ENCODE measurements around the gene ADCYAP1R1. TPM values are rescaled to one million over a fixed set of nuclear protein-coding genes. Genes with fewer than 3 reads are reported as not detected.

Gene ADCYAP1R1
- total RNA-seq, 1 donor, result not detected

DNA sequence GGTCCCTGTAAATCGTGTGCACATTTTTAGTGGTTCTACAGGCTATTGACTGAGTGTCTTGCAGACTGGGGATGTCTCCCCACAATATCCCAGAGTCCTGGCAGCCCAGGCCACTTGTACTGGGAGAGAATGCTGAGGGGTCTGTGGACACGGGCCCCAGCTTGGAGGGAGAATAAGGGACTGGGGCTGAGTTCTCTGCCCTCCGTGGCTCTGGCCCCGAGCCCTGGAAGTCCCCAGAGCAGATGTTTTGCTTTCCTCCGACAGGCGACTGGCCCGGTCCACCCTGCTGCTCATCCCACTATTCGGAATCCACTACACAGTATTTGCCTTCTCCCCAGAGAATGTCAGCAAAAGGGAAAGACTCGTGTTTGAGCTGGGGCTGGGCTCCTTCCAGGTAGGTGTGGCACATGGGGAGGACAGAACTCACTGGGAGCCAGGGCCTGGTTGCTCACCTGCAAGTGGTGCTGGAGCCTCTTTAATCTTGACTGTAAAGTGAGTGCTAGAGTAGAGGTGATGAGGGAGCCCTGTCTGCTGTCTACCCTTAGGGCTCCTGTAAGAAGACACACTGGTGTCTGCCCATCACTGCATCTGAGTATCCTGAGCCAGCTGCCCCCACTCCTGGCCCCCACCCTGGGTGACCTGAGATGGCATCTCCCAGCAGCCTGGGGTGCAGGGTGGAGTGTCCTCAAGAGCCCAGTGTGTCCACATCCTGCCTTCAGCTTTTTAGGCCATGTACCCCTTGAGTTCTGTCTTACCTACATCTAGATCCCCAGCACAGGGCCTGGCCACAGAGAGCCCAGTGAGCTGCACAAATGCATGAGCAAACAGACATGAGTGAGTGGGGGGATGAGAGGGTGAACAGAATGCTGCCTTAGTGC is 51.1 kb downstream of the ADCYAP1R1 start:
- DNase-seq (ENCODE audit: low read depth in 2 of 3, low spot score in 2 of 3), result no peak

DNA sequence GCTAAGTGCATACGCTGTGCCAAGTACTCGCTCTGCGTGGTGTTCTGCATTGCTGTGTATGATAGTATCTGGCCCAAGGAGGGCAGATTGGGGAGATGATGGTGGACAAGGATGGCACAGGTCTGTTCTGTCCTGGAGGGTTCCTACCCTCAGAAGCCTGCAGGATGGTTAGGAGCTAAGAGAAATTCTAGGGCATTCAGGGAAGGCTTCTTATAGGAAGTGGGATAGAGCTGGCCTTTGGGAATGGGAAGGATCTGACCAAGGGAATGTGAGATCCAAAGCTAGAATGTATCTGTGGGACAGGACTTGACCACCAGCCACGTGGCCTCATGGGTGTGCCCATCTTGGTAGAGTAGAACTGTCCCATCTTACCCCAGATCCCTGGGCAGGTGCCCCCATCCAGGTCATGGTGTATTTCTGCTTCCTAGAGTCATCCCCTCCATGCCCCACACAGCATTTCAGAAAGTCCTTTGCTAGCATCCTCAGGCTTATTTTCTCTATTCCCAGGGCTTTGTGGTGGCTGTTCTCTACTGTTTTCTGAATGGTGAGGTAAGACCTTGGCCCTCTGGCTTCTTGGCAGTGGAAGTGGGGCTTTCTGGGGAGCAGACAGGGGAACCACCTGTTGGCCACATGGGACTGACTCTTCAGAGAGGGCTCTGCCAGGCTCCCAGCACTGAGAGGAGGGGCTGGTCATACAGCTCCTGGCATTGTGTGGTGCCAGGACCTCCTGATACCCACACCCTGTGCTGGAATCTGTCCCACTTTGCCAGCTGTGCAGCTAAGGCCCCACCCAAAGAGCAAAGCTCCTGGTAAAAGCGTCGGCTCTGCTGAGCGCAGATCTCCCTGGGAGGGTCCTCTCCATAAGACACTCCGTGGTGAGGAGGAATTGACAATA is 52.5 kb downstream of the ADCYAP1R1 start:
- DNase-seq (ENCODE audit: low read depth in 2 of 3, low spot score in 2 of 3), result no peak

DNA sequence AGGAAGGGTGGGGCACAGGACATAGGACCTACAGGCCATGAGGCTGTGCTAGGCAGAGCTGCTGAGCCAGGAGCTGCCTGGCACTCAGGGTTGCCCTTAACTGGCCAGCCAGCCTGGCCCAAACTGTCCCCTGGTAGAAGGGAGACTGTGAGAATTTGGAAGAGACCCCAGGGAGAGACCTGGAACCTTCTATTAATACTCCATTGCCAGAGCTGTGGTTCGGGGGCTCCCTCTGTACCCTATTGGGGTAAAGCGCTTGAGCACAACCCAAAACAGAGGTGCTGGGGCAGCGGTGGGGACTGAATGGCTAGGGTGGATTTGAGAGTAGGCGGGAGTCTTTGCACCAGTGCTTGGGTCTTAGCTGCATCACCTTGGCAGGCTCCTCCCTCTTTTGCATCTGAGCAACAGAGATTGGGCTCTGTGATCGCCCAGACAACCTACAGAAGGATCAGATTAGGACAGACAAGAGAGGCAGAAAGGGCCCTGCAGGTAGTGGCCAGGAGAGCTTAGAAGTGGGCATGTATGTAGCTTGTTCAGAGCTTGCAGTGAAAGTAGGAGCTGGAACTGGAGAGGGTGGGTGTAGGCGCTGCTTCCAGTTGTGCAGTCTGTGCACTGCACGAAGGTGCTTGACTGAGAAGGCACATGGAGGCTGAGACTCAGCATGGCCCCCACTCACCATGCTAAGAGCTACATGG is 53.3 kb downstream of the ADCYAP1R1 start:
- DNase-seq (ENCODE audit: low read depth in 2 of 3, low spot score in 2 of 3), result no peak

DNA sequence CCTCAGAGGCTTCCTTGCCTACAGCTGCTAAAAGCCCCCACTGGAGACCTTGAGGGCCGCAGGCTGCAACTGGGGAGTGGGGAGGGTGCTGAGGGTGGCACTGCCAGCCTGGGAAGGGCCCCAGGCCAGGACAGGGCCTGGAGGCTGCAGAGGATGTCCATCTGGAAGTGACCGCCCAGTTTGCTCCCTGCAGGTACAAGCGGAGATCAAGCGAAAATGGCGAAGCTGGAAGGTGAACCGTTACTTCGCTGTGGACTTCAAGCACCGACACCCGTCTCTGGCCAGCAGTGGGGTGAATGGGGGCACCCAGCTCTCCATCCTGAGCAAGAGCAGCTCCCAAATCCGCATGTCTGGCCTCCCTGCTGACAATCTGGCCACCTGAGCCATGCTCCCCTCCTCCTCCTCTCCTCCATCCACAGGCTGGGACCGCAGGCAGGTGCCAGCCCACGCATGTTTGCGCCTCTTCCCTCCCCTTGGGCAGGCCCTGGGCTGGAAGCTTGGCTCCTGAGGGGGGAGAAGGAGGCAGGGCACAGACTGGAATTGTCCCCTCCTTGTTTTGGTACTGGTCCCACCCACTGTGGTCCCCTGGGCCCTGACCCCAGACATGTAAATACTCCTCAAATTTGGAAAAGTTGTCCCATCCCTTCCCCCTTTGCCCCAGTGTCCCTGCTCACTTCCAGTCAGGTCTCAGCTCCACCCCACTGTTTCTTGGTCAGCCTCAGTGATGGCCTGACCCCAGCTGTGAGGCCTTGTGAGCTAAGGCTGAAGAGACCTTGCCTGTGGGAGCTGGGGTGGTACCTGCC is 54.4 kb downstream of the ADCYAP1R1 start:
- no peak for DNase-seq (ENCODE audit: low read depth in 2 of 3, low spot score in 2 of 3)

DNA sequence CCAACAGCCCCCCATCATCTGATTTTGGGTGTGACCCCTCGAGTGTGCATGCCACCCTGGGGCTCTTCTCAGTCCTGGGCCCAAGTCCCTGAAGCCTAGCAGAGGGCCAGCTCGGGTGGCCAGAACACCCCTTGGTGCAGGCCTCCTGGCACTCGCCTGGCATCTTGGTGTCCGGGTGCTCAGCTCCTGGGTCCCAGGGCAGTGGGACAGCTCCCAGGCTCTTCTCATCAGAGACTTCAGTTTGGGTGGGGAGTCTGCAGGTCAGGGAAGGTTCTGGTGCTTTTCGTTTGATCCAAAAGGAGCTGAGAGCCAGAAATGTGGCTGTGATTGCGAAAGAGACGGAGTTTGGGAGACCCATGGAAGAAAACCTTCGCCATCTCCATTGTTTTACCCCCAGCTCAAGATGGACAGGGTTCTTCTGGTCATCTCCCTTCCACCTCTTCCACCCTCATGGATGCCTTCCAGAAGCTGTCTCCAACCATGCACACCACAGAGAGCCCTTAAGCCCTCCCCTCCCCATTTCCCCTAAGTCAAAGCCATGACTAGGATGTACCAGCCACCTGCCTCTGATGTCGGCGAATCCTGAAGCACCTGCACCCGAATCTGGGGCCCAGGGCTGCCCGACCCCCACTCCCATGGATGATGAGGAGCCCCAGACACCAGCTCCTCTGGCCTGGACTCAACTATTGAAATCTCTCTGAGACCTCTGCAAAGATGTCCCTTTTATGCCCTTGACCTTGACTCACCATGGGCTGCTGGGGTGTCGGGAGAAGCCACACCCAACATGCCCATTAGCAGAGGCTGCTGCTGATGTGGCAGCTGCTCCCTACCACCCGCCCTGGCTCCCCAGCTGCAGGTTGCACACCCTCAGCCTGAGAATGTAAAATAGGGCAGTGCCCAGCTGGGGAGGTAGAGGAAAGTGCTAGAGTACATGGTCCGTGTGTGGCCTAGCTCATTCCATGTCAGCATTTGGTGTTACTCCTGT is 55.3 kb downstream of the ADCYAP1R1 start:
- DNase-seq (ENCODE audit: low read depth in 2 of 3, low spot score in 2 of 3), result no peak

DNA sequence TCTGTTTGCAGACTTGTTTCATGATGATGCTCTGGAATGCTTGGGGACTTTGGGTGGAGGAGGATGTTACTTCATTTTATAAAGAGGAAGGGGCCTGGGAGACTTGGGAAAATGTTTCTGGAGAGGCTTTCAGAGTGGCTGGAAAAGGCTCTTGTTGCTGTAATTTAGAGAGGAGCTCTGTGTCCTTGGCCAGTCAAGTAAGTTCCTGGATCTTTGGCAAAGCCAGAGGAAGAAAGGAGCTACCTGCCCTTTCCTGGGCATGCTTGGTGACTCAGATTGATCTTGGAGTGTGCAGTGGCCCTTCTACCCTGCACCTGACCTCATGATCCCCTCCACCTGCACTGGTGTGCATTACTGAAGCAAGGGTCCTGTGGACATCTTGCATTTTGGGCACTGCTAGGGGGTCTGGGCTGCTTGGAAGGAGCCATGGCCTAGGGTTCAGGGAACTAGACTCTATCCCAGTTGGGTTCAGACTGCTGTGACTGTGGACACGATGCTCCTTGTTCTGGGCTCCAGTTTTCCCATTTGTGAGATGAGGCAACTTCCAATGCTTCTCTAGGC is 56.1 kb downstream of the ADCYAP1R1 start:
- no peak for DNase-seq (ENCODE audit: low read depth in 2 of 3, low spot score in 2 of 3)

DNA sequence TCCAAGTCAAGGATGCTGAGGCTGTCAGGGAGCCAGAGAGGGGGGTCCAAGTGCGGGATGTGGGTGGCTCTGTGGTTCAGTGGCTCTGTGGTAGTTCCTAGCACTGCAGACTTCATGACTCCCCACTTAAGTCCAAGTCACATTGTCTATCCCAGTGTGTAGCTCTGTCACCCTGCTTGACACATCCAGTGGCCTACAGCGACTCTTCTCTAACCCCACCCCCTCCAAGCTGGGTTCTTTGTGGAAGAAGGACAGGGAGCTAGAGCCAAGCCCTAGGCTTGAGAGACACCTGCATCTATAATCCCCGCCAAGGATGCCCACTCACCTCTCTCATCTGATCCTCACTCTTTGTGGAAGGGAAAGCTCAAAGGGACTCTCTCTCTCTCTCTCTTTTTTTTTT is 57.6 kb downstream of the ADCYAP1R1 start:
- no peak for DNase-seq (ENCODE audit: low read depth in 2 of 3, low spot score in 2 of 3)

DNA sequence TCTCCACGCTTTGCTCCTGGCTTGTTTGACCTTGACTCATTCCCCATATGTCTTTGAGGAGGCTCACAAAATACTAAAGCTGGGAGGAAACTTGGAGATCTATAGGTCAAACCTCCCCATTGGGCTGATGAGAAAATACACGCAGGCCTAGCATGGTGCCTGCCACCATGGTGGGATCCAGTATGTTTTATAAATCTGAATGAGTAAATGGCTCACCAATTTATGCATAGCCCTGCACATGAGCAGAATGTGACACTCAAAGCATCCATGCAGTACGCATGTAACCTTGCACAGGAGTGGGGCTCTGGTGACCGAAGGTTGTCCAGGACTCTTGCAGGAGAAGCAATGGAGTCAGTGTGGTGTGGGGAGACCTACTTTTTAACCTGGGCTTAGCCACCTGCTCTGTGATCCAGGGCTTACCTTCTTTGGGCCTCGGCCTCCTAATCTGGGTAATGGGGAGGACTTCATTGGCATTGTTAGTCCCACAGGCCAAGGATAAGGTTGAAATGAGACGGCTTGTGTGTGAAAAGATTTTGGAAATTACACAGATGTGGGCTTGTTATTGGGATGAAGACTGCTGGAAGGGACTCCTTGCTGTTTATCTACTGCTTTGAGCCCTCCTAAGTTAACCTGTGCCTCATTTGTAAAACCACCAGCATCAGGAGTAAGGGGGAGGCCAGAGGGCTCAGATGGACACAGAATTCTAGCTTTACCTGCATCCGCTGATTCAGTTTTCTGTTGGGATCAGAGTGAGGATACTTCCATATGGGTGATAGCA is 58.4 kb downstream of the ADCYAP1R1 start:
- DNase-seq (ENCODE audit: low read depth in 2 of 3, low spot score in 2 of 3), result no peak

DNA sequence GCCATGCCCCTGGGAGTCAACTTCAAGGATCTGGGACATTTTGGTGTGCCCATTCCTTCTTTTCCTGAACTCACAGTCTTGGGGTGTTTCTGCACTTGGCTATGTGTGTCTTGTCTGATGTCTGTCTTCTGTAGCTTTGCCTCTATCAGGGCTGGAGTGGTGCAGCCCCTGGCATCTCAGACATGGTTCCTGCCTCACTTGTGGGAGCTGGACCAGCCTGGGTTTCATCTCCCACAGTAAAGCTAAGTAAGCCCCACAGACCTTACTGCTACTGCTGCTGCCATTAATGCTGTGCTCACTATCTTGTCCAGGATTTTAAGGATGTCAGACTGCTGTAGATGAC is 59.0 kb downstream of the ADCYAP1R1 start:
- DNase-seq (ENCODE audit: low read depth in 2 of 3, low spot score in 2 of 3), result no peak

DNA sequence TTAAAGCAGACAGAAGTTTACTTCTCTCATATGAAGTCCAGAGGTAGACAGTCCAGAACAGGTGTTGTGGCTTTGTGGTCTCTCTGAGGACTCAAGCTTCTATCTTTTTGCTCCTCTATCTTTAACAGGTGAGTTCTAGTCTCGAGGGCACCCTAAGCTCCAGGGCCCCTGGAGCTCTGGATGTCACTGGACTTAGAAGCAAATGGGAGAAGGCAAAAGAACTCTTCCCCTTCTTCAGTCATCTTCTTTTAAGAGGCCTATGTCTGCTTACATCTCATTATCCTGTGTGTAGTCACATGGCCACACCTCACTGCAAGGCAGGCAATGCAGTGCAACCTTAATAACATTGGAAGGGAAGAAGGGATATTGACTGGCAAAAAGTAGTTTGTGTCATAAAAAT is 61.6 kb downstream of the ADCYAP1R1 start:
- DNase-seq (ENCODE audit: low read depth in 2 of 3, low spot score in 2 of 3), result no peak

DNA sequence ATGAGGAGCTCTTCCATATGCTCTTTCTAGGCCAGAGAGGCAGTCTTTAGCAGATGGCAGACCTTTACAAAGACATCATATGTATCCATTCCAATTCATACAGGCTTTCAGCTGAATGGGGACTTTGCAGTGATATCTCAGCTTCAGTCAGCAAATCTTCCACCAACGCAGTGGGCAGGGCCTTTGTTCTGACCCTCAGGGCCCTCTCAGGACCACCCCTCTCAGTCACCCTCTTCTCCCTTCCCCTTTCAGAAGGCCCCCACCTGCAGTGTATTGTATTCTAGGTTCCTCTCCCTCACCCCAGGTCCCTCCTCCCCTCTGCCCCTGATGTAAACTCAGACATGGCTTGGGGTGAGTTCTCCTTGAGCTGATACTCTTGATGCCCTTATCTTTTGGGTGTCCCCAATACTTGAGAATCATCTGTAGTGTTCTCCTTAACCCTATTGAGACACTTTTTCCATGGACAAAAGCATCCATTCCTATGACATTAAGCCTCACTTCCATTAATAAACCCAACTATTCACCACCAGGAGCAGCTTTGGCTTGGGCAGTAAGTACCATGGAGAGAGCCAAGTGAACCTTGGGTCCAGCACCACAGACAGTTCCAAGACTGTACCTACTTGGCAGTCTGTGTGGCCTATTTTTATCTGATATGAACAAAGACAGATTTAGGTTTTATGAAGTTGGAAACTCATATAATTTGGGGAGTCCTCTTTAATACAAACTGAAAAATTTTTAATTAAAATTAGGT is 62.7 kb downstream of the ADCYAP1R1 start:
- DNase-seq (ENCODE audit: low read depth in 2 of 3, low spot score in 2 of 3), result peak in 2 of 3 donors; percentile 15 to 58

DNA sequence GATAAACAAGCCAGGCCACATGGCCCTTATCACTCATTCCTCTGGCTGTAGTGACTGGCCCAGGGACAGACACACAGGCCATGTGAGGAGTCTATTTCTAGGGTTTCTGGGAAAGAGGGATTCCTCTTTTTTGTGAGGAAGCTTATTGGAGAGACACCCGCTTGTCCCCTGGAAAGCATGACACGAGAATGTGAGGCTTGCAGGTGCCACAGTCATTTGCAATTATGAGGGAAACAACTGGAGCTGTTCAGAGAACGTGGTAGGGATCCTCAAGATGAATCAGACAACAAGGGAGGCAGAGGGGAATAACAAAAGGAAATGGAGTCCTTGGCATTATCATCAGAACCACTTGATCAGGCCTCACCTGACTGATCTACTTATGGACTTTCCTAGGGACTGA is 64.5 kb downstream of the ADCYAP1R1 start:
- no peak for DNase-seq (ENCODE audit: low read depth in 2 of 3, low spot score in 2 of 3)

DNA sequence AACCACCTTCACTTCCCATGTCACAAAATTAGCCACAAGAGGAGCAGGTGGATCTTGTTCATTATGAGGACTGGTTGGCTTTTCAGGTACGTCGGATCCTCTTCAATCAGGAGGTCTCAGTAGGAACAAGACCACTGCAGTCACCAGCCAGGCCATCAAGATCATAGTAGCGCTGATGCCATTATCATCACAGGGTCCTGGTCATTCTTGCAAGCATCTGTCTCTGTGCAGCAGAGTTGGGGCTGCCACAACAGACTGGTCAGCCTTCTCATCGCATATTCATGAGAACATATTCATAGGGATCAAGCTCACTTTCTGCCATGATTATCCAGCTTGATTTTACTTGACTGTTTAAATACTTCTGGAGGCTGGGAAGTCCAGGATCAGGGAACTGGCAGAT is 67.1 kb downstream of the ADCYAP1R1 start:
- DNase-seq (ENCODE audit: low read depth in 2 of 3, low spot score in 2 of 3), result no peak

DNA sequence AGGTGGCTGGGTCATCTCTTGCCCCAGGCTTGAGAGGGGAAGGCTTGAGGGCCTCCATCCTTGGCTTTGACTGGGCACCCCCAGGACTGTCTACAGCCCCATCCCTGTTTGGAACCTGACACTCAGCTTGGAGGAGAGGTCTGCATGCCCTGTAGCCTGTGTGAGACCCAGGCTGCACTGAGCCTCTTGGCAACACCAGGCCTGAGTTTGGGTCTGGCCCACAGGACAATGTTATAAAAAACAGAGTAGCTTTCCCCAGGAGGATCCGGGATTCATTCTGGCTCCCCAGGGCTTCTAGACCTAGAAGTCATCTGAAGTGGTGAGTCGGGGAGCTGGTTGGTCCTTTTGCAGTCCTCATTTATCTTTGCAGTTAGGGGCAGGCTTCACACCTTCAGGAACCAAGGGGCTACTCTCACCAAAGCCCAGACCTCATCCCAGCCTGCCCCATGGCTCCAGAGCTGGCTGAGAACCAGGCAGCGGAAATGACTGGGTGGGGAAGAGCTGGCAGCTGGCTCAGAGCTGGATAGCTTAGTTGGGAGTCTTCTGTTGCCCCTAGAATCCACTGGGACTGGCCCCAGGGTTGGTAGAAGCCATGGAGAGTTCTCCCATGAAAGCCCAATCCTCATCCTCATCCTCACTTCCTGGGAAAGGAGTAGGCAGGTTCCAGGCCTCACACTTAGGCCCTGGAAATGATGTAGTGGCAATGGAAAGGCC is 68.8 kb downstream of the ADCYAP1R1 start:
- no peak for DNase-seq (ENCODE audit: low read depth in 2 of 3, low spot score in 2 of 3)

DNA sequence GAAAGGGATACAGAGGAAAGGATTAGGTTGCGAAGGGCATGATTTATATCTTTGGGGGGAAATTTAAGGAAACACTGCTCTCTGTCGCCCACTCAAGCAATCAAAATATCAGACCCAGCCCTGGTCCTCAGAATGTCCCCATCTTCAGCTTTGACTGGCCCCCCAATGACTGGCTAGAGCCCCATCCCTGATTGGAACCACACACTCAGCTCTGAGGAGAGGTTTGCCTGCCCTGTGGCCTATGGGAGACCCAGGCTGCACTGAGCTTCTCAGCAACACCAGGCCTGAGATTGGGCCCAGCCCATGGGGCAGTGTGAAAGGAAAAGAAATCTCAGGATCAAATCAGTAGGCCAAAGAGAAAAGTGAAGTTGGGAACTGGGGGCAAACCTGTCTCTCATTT is 69.5 kb downstream of the ADCYAP1R1 start:
- no peak for DNase-seq (ENCODE audit: low read depth in 2 of 3, low spot score in 2 of 3)

DNA sequence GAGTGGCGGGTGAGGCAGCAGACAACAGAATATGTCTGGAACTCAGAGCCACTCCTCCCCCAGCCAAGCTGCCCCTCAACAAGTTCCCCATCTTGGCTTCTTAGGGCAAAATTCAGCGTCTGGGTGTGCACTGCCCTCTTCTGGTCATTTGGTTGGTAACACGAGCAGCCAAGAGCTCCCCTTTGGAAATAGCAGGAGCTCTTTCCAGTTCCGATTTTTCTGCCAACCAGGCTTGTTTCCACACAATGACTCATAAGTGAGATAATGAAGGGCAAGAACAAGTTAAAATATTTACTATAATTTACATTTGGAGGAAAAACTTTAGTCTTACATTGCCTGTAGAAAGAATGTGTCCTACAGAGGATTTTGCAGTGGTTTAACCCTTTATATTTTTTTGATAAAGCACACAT is 70.5 kb downstream of the ADCYAP1R1 start:
- peak in 2 of 3 donors; percentile 66 to 85 for DNase-seq (ENCODE audit: low read depth in 2 of 3, low spot score in 2 of 3)

DNA sequence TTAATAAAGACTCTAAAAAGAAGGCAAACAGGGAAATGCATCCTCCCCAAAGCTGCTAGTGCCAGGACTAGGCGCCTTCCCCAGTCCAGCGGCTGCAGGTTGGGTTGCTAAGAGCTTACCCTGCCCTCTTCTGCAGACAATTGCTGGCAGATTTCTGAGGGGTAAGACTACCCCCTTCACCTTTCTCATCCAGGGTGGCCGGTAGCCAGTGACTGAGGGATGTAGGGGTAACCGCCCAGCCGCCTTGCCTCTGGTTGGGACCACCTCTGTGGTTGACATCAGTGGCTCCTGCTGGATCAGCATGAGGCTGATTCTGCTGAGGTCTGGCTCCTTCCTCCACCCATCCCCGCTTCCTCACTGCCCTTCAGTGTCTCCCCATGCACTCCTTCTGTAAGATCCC is 71.2 kb downstream of the ADCYAP1R1 start:
- DNase-seq (ENCODE audit: low read depth in 2 of 3, low spot score in 2 of 3), result no peak
